ENCODE measurements around the gene GABRD. TPM values are rescaled to one million over a fixed set of nuclear protein-coding genes. Genes with fewer than 3 reads are reported as not detected.

GABRD gene
- total and polyA plus RNA-seq, 10 of the 15 experiments (the other 5 are each of a cell fraction or from before 2014, with no cell fraction given), result not detected

GRCh38 chr1:2001773-2002411 is 17.3 kb upstream of the GABRD start (continued):
- TF ChIP-seq E4F1 (IDR thresholded peaks at IDR 0.05; ENCODE audit: borderline replicate concordance, partially characterized antibody) (no peak), IRF3 (IDR thresholded peaks at IDR 0.05) (no peak), E2F4 (IDR thresholded peaks at IDR 0.05; ENCODE audit: low read depth, low read length) (no peak), CREM (IDR thresholded peaks at IDR 0.05; ENCODE audit: low read depth) (no peak)

- Histone ChIP-seq H3K4me2 (ENCODE audit: control insufficient read depth, insufficient read depth) (no peak within 1 kb of the TSS), H3K9ac (ENCODE audit: control insufficient read depth, insufficient read depth, low read length) (no peak within 1 kb of the TSS), H3K4me1 (ENCODE audit: control insufficient read depth, insufficient read depth, low read length) (no peaks in the 10 kb centered on the region), H3K4me3 (no peak within 1 kb of the TSS), H3K79me2 (ENCODE audit: control insufficient read depth, insufficient read depth, low read length) (no peaks in the 10 kb centered on the region), H3K9me3 (replicated peaks; ENCODE audit: control insufficient read depth, insufficient read depth, low read length) (no peaks in the 10 kb centered on the region), H3K27ac (ENCODE audit: control insufficient read depth, insufficient read depth) (no peak within 1 kb of the TSS), H3K36me3 (ENCODE audit: control insufficient read depth in 2 of 2, insufficient read depth in 2 of 2, low read length in 1 of 2) (no peaks in the 10 kb centered on the region), H4K20me1 (ENCODE audit: control insufficient read depth, insufficient read depth) (no peaks in the 10 kb centered on the region), H2AFZ (ENCODE audit: control insufficient read depth, low read depth, low read length) (no peak within 1 kb of the TSS), H3K27me3 (replicated peaks in 1 of 2; ENCODE audit: control insufficient read depth in 2 of 2, insufficient read depth in 2 of 2, low read length in 1 of 2) (no peaks in the 10 kb centered on the region; a peak in 1 of 4 replicates)
- no peak for ATAC-seq
- POLR2A ChIA-PET, result no interaction called here
- no peak for DNase-seq (ENCODE audit: low read depth, low spot score)
- no peak for FAIRE-seq
- intact Hi-C loops (cut with micrococcal nuclease; ENCODE audit: unreplicated experiment) (no loop called here), in situ Hi-C loops (cut with MboI) (no loop called here)
- SMC1A ChIA-PET (ENCODE audit: uncharacterized antibody, unreplicated experiment), result no interaction called here
- RAD21 ChIA-PET (ENCODE audit: unreplicated experiment), result no interaction called here
- BruUV-seq (replicated peaks), result no TSS peak
- 21% methylated on average over 28 of the region's 49 CpGs for WGBS (ENCODE audit: insufficient coverage, insufficient replicate concordance, low lambda C conversion rate, missing lambda C conversion rate)
- CTCF ChIA-PET, result no interaction called here
- TF ChIP-seq FOXK2 (IDR thresholded peaks at IDR 0.05), result no peak
- no peak for TF ChIP-seq IRF5 (IDR thresholded peaks at IDR 0.05; ENCODE audit: borderline replicate concordance)
- no peak for TF ChIP-seq BHLHE40 (IDR thresholded peaks at IDR 0.05; ENCODE audit: borderline replicate concordance in 1 of 2, low read depth in 2 of 2, low read length in 1 of 2)
- TF ChIP-seq NR2C1 (IDR thresholded peaks at IDR 0.05), result no peak
- TF ChIP-seq NR2F1 (conservative IDR thresholded peaks at IDR 0.05), result no peak
- TF ChIP-seq JUNB (IDR thresholded peaks at IDR 0.05), result no peak
- TF ChIP-seq SMAD1 (IDR thresholded peaks at IDR 0.05; ENCODE audit: low read depth, partially characterized antibody), result no peak
- no peak for TF ChIP-seq NBN (IDR thresholded peaks at IDR 0.05)
- no peak for TF ChIP-seq CTCF (IDR thresholded peaks at IDR 0.05 in 2 of 3, conservative IDR thresholded peaks at IDR 0.05 in 1 of 3; ENCODE audit: control insufficient read depth in 2 of 3, extremely low read depth in 1 of 3, insufficient read depth in 1 of 3, low read depth in 3 of 3, low read length in 3 of 3)
- no peak for TF ChIP-seq ZNF274 (IDR thresholded peaks at IDR 0.05; ENCODE audit: insufficient read depth, insufficient read length)
Measured at GRCh38 chr1:2003541-2004131, 15.5 kb upstream of the GABRD start, which contains the start of gene CFAP74. CFAP74 (minus strand) TSS chr1:2003786; CDS start chr1:1990956, 12,830 bp downstream.

Data from GM12878 (cell line).